Mammary epithelial cell (primary cell): Measurements from ENCODE around the gene CPED1.

Experiments used
- CTCF ChIP-seq, 2 donors: IDR thresholded peaks in 1 of 2; conservative IDR thresholded peaks in 1 of 2; 2 replicates each; pipeline ENCODE4 v1.5.1; 2011 to 2012; ENCODE audit warnings: inconsistent platforms in 2 of 2, low read length in 2 of 2, mild to moderate bottlenecking in 2 of 2, control low read depth in 1 of 2, low read depth in 1 of 2; ENCODE audit not compliant: insufficient read depth in 1 of 2; ENCODE audit errors: extremely low read depth in 1 of 2
- EZH2 ChIP-seq: IDR thresholded peaks from 2 replicates; pipeline ENCODE4 v1.6.1; 2012; ENCODE audit warnings: low read length, inconsistent platforms, borderline replicate concordance

GRCh38 chr7:121116396-121116795, 127.9 kb downstream of the CPED1 start:
- no peak for TF ChIP-seq EZH2
- no peak for TF ChIP-seq CTCF (conservative IDR thresholded peaks at IDR 0.05 in 1 of 2, IDR thresholded peaks at IDR 0.05 in 1 of 2; ENCODE audit: extremely low read depth in 1 of 2, insufficient read depth in 1 of 2, low read depth in 1 of 2, low read length in 2 of 2)
